Stimulated activated naive B cell treated with anti-CD40 and anti-IgM and Interleukin-4, amounts not matched to agents 10 μg/mL and 1 μg/mL and 100 μg/mL, for 72 hours (primary cell): ENCODE measurements around the gene SPIRE2.
"Not testable (repeated sequence)": the region's sequence is repeated elsewhere in the genome, so short reads cannot be mapped to it uniquely, and the experiment has no call there.

Experiments used
- ATAC-seq, 2 donors: fragments of 150-1000 bp; cut with Tn5 transposase; replicated peaks; 2 replicates each; pipeline ENCODE4 v1.10.0; 2021; ENCODE audit warnings: moderate library complexity in 1 of 2
- DNase-seq: peaks from one replicate; pipeline ENCODE4 v3.0.0; 2021
- H3K27ac Mint-ChIP-seq: one replicate; pipeline ENCODE4 v1.8.0; 2022; ENCODE audit warnings: mild to moderate bottlenecking, mixed read lengths
- H3K27me3 Mint-ChIP-seq, 2 donors: one replicate each; pipeline ENCODE4 v1.8.0; 2022; ENCODE audit warnings: mixed read lengths in 2 of 2
- H3K36me3 Mint-ChIP-seq, 2 donors: one replicate each; pipeline ENCODE4 v1.8.0; 2022; ENCODE audit warnings: mixed read lengths in 2 of 2, mild to moderate bottlenecking in 1 of 2
- H3K4me1 Mint-ChIP-seq, 2 donors: one replicate each; pipeline ENCODE4 v1.8.0; 2022; ENCODE audit warnings: mixed read lengths in 2 of 2, mild to moderate bottlenecking in 1 of 2
- H3K4me3 Mint-ChIP-seq, 2 donors: one replicate each; pipeline ENCODE4 v1.8.0; 2022; ENCODE audit warnings: mild to moderate bottlenecking in 2 of 2, mixed read lengths in 2 of 2, moderate library complexity in 1 of 2
- H3K9me3 Mint-ChIP-seq, 2 donors: one replicate each; pipeline ENCODE4 v1.8.0; 2022; ENCODE audit warnings: mixed read lengths in 2 of 2, mild to moderate bottlenecking in 1 of 2

SPIRE2 gene

GRCh38 chr16:89912143-89912542 is 83.9 kb downstream of the SPIRE2 start:
- H3K27me3 Mint-ChIP-seq, result no peaks in the 10 kb centered on the region
- no peak for ATAC-seq
- no peak for DNase-seq
- no peak overlapping the region for H3K27ac Mint-ChIP-seq
- peaks cover 8 to 26% of the 10 kb centered on the region in 2 donors for H3K4me1 Mint-ChIP-seq
- no peaks in the 10 kb centered on the region for H3K9me3 Mint-ChIP-seq
- H3K36me3 Mint-ChIP-seq, result peaks cover 30 to 56% of the 10 kb centered on the region in 2 donors
- no peak overlapping the region for H3K4me3 Mint-ChIP-seq

GRCh38 chr16:89912627-89913026 is 84.4 kb downstream of the SPIRE2 start:
- H3K4me1 Mint-ChIP-seq, result peaks cover 9 to 27% of the 10 kb centered on the region in 2 donors
- H3K27me3 Mint-ChIP-seq, result peaks cover 0 to under 1% of the 10 kb centered on the region in 2 donors
- no peak overlapping the region for H3K27ac Mint-ChIP-seq
- ATAC-seq (no peak), DNase-seq (no peak)
- peaks cover 30 to 56% of the 10 kb centered on the region in 2 donors for H3K36me3 Mint-ChIP-seq
- no peak overlapping the region for H3K4me3 Mint-ChIP-seq
- no peaks in the 10 kb centered on the region for H3K9me3 Mint-ChIP-seq

GRCh38 chr16:89913408-89914387 is 85.4 kb downstream of the SPIRE2 start:
- Mint-ChIP-seq H3K4me1 (peaks cover 15 to 36% of the 10 kb centered on the region in 2 donors), H3K4me3 (no peak overlapping the region), H3K9me3 (no peaks in the 10 kb centered on the region), H3K36me3 (peaks cover 25 to 53% of the 10 kb centered on the region in 2 donors), H3K27ac (peak overlapping the region; percentile 80), H3K27me3 (peaks cover 3 to 5% of the 10 kb centered on the region in 2 donors)
- no peak for DNase-seq
- no peak for ATAC-seq

DNA sequence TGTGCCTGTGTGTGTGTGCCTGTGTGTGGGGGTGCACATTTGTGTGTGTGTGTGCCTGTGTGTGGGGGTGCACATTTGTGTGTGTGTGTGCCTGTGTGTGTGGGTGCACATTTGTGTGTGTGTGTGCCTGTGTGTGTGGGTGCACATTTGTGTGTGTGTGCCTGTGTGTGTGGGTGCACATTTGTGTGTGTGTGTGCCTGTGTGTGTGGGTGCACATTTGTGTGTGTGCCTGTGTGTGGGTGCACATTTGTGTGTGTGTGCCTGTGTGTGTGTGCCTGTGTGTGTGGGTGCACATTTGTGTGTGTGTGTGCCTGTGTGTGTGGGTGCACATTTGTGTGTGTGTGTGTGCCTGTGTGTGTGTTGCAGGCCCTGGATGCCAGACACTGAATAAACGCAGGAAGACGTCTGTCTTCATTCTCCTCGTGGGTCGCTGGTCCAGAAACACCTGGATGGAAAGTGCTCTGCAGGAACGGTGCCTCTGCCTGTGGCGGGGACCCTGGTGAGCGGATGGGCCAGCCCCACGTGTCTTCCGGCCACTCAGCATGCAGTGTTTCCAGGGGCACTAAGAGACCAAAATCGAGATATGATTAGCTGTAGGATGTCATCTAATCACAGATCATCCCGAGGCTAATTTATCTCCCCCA is 86.5 kb downstream of the SPIRE2 start:
- Mint-ChIP-seq H3K27ac (peak overlapping the region; percentile 67), H3K4me1 (peaks cover 22 to 33% of the 10 kb centered on the region in 2 donors), H3K27me3 (peaks cover 14 to 15% of the 10 kb centered on the region in 2 donors), H3K36me3 (peaks cover 19 to 44% of the 10 kb centered on the region in 2 donors)
- not testable (repeated sequence) for H3K4me3 Mint-ChIP-seq, ATAC-seq, H3K9me3 Mint-ChIP-seq, DNase-seq

DNA sequence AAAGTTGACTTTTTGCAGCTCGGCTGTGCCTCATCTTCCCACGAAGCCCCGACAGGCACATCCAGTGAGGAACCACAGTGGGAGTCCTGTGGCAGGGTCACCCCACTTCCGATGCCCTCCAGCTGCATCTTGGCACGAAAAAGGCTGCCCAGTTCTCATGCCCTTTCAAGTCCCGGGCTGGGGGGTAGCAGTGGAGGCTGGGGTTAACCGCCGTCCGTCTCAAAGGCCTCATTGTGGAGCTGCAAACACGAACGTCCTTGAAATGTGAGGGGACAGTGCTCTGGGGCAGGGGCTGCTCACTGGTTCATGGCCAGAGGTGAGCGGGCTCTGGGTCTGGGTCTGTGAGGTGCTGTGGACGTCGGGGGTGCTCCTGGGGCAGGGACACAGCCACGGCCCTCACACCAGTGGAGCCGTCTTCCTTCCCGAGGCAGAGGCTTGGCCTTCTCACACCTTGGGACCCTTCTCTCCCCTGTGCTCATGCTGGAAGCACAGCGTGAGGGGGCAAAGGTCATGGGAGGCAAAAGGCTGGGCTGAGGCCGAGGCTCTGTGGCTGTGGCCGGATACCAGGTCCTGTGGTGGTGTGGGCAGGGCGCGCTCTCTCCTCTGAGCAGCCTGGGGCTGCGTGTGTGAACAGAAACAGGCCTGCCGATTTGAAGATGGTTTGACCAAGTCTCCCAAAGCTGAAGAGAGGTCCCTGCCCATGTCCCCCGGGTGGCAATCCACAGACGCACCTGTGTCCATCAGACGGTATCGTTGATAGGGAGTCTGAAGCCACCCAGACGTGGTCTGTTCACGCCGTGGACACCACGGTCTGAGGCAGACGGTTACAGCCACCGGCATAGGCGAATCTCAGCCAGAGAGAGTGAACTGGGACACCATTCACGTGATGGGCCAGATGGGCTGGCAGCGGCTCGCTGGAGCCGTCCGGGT is 87.3 kb downstream of the SPIRE2 start:
- Mint-ChIP-seq H3K27me3 (peaks cover 22% of the 10 kb centered on the region in 2 donors), H3K9me3 (no peaks in the 10 kb centered on the region), H3K36me3 (peaks cover 17 to 36% of the 10 kb centered on the region in 2 donors), H3K4me3 (no peak overlapping the region), H3K4me1 (peaks cover 23 to 30% of the 10 kb centered on the region in 2 donors), H3K27ac (peak overlapping the region; percentile 67)
- no peak for DNase-seq
- ATAC-seq, result no peak

GRCh38 chr16:89917773-89918452 is 89.6 kb downstream of the SPIRE2 start:
- Mint-ChIP-seq H3K9me3 (no peaks in the 10 kb centered on the region), H3K27me3 (peaks cover 37 to 44% of the 10 kb centered on the region in 2 donors), H3K36me3 (peaks cover 9 to 19% of the 10 kb centered on the region in 2 donors), H3K27ac (peak overlapping the region; percentile 75), H3K4me3 (peak overlapping the region; percentile 72 to 87), H3K4me1 (peaks cover 29 to 49% of the 10 kb centered on the region in 2 donors)
- DNase-seq (peak; percentile 44), ATAC-seq (peak; percentile 70 to 87)

DNA sequence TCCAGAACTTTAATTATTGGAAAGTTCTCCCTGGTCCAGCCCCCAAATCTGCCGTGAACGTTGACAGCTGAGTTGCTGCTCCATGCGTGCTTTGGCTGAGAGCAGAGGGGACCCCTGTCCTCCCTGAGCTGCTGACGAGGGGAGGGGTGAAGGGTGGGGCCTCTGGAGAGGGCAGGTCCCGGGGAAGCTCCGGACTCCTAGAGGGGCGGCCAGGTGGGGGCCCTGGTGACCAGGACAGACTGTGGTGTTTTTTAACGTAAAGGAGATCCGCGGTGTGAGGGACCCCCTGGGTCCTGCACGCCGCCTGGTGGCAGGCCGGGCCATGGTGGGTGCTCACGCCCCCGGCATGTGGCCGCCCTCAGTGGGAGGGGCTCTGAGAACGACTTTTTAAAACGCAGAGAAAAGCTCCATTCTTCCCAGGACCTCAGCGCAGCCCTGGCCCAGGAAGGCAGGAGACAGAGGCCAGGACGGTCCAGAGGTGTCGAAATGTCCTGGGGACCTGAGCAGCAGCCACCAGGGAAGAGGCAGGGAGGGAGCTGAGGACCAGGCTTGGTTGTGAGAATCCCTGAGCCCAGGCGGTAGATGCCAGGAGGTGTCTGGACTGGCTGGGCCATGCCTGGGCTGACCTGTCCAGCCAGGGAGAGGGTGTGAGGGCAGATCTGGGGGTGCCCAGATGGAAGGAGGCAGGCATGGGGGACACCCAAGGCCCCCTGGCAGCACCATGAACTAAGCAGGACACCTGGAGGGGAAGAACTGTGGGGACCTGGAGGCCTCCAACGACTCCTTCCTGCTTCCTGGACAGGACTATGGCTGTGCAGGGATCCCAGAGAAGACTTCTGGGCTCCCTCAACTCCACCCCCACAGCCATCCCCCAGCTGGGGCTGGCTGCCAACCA is 90.4 kb downstream of the SPIRE2 start, which contains the start of gene MC1R:
MC1R (plus strand) TSS at position 410 of the 895 bp plus-strand sequence; CDS start at position 807, 397 bp downstream.
- Mint-ChIP-seq H3K4me1 (peaks cover 29 to 50% of the 10 kb centered on the region in 2 donors), H3K4me3 (peak within 1 kb of the TSS; percentile 72 to 87), H3K36me3 (peaks cover 9 to 15% of the 10 kb centered on the region in 2 donors), H3K9me3 (no peaks in the 10 kb centered on the region), H3K27me3 (peaks cover 38 to 45% of the 10 kb centered on the region in 2 donors), H3K27ac (peak within 1 kb of the TSS; percentile 87)
- no peak for DNase-seq
- ATAC-seq, result peak; percentile 47 to 49

GRCh38 chr16:89919535-89920406 is 91.5 kb downstream of the SPIRE2 start:
- no peak for DNase-seq
- H3K4me1 Mint-ChIP-seq, result peaks cover 24 to 60% of the 10 kb centered on the region in 2 donors
- no peaks in the 10 kb centered on the region for H3K9me3 Mint-ChIP-seq
- peak overlapping the region in 1 of 2 donors; percentile 8 for H3K4me3 Mint-ChIP-seq
- H3K27ac Mint-ChIP-seq, result no peak overlapping the region
- peaks cover 47 to 53% of the 10 kb centered on the region in 2 donors for H3K27me3 Mint-ChIP-seq
- H3K36me3 Mint-ChIP-seq, result peaks cover 3 to 7% of the 10 kb centered on the region in 2 donors
- no peak for ATAC-seq

DNA sequence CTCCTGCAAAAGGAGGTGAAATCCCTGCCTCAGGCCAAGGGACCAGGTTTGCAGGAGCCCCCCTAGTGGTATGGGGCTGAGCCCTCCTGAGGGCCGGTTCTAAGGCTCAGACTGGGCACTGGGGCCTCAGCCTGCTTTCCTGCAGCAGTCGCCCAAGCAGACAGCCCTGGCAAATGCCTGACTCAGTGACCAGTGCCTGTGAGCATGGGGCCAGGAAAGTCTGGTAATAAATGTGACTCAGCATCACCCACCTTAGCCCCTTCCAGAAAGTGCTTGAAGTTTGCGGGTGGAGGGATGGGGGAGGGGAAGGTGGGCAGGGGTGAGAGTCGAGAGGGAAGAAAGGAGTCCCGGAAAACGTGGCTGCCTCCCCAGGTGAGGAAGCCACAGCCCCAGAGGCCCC is 92.4 kb downstream of the SPIRE2 start:
- peaks cover 24 to 68% of the 10 kb centered on the region in 2 donors for H3K4me1 Mint-ChIP-seq
- H3K9me3 Mint-ChIP-seq, result no peaks in the 10 kb centered on the region
- H3K36me3 Mint-ChIP-seq, result peaks cover 0 to 3% of the 10 kb centered on the region in 2 donors
- peaks cover 54 to 59% of the 10 kb centered on the region in 2 donors for H3K27me3 Mint-ChIP-seq
- ATAC-seq (no peak), DNase-seq (no peak)
- peak overlapping the region; percentile 20 for H3K27ac Mint-ChIP-seq
- H3K4me3 Mint-ChIP-seq, result no peak overlapping the region
